ENCODE data around the gene CLEC4G. TPM values are rescaled to one million over a fixed set of nuclear protein-coding genes. Genes with fewer than 3 reads are reported as not detected.

CLEC4G gene
- total and polyA plus RNA-seq, 7 donors = 0.08 to 0.69 (median 0.38) TPM; not detected in 2

DNA sequence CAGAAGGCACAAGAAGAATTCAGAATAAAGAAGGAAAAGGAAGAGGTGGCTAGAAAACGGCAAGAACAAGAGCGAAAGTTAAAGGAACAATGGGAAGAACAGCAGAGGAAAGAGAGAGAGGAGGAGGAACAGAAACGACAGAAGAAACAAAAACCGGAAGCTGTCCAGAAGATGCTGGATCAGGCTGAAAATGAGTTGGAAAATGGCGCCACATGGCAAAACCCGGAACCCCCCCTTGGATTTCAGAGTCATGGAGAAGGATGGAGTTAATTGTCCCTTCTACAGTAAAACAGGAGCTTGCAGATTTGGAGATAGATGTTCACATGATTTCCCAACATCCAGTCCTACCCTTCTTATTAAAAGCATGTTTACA is 8.8 kb upstream of the CLEC4G start:
- no peak overlapping the region for H3K27ac ChIP-seq
- H3K9me3 ChIP-seq = no peaks in the 10 kb centered on the region
- ATAC-seq (no peak), DNase-seq (no peak)
- WGBS, 3 donors = 74 to 78% (median 76%) methylated on average over 6 of the region's 6 CpGs
- intact Hi-C loops (cut with DNase I) = no loop called here
- H3K4me3 ChIP-seq = no peak overlapping the region
- H3K27me3 ChIP-seq (ENCODE audit: insufficient read depth in 3 of 3, low read length in 2 of 3) = peaks cover 0 to under 1% (median 0%) of the 10 kb centered on the region in 3 donors
- H3K36me3 ChIP-seq (ENCODE audit: insufficient read depth in 1 of 2, low read depth in 1 of 2) = no peaks in the 10 kb centered on the region
- no peaks in the 10 kb centered on the region for H3K4me1 ChIP-seq
- TF ChIP-seq CTCF (IDR thresholded peaks at IDR 0.05) = no peak

- Histone ChIP-seq H3K4me1 (no peaks in the 10 kb centered on the region), H3K27me3 (ENCODE audit: insufficient read depth in 3 of 3, low read length in 2 of 3) (peaks cover 0 to 7% (median 0%) of the 10 kb centered on the region in 3 donors), H3K27ac (no peak overlapping the region), H3K4me3 (no peak overlapping the region), H3K9me3 (no peaks in the 10 kb centered on the region), H3K36me3 (ENCODE audit: insufficient read depth in 1 of 2, low read depth in 1 of 2) (no peaks in the 10 kb centered on the region)
- DNase-seq = no peak
- WGBS, 3 donors = 72 to 74% (median 73%) methylated on average over 19 of the region's 19 CpGs
- no peak for ATAC-seq
- intact Hi-C loops (cut with DNase I) = no loop called here
- no peak for TF ChIP-seq CTCF (IDR thresholded peaks at IDR 0.05)
Measured at GRCh38 chr19:7739801-7740681, 8.1 kb upstream of the CLEC4G start.

DNA sequence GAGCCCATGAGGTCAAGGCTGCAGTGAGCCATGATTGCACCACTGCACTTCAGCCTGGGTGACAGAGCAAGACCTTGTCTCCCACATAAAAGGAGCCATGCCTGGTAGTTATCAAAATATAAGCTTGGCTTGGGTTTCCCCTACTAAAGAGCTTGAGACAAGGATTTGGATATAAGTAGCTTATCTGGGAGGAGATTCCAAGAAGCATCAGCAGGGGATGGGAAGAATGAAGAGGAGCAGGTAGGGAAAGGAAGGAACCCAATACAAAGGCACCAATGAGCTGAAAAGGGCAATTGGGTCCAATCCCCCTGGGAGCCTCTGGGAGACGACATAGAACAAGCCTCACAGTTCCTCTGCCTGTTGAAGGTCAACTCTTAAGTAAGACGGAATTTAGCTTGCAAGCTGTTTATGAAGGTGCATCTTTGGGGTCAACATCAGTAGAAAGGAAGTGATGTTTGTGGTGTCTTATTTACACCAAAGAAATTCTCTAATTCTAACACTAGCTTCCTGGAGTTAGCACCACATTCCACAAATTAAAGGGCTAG is 7.4 kb upstream of the CLEC4G start:
- Histone ChIP-seq H3K4me1 (no peaks in the 10 kb centered on the region), H3K27ac (no peak overlapping the region), H3K4me3 (no peak overlapping the region), H3K27me3 (ENCODE audit: insufficient read depth in 3 of 3, low read length in 2 of 3) (peaks cover 0 to 14% (median 0%) of the 10 kb centered on the region in 3 donors), H3K9me3 (no peaks in the 10 kb centered on the region), H3K36me3 (ENCODE audit: insufficient read depth in 1 of 2, low read depth in 1 of 2) (no peaks in the 10 kb centered on the region)
- DNase-seq (no peak), ATAC-seq (no peak)
- intact Hi-C loops (cut with DNase I) = no loop called here
- 31 to 39% (median 35%) methylated on average over 2 of the region's 2 CpGs for WGBS, 3 donors
- no peak for TF ChIP-seq CTCF (IDR thresholded peaks at IDR 0.05)

DNA sequence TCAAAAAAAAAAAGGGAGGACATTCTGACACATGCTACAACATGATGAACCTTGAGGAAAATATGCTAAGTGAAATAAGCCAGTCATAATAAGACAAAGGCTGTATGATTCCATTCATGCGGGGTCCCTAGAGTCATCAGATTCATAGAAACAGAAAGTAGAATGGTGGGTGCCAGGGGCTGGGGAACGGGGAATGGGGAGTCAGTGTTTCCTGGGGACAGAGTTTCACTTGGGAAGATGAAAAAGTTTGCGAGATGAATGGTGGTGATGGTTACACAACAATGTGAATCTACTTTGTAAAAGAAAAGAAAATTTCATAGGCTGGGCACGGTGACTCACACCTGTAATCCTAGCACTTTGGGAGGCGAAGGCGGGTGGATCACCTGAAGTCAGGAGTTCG is 6.1 kb upstream of the CLEC4G start:
- Histone ChIP-seq H3K27ac (no peak overlapping the region), H3K4me3 (no peak overlapping the region), H3K9me3 (no peaks in the 10 kb centered on the region), H3K27me3 (ENCODE audit: insufficient read depth in 3 of 3, low read length in 2 of 3) (peaks cover 0 to 17% (median 0%) of the 10 kb centered on the region in 3 donors), H3K36me3 (ENCODE audit: insufficient read depth in 1 of 2, low read depth in 1 of 2) (no peaks in the 10 kb centered on the region), H3K4me1 (no peaks in the 10 kb centered on the region)
- DNase-seq (no peak), ATAC-seq (no peak)
- intact Hi-C loops (cut with DNase I) = no loop called here
- 71 to 82% (median 79%) methylated on average over 7 of the region's 7 CpGs for WGBS, 3 donors
- TF ChIP-seq CTCF (IDR thresholded peaks at IDR 0.05) = no peak
